Fibroblast of pulmonary artery (primary cell): ENCODE results near the gene RTL5.

Experiments used
- DNase-seq: peaks from one replicate; pipeline ENCODE4 v3.0.0-alpha.2; 2010; ENCODE audit warnings: low read depth
- H3K4me3 ChIP-seq: replicated peaks from 2 replicates; pipeline ENCODE4 v1.5.1; 2011; ENCODE audit warnings: low read depth, mild to moderate bottlenecking, control low read depth, low read length, moderate library complexity
- CTCF ChIP-seq: IDR thresholded peaks from 2 replicates; pipeline ENCODE4 v1.5.1; 2011; ENCODE audit warnings: mild to moderate bottlenecking, control low read depth, low read length, inconsistent platforms; ENCODE audit errors: missing control alignments

The RTL5 gene

GRCh38 chrX:72141372-72142004 is 9.8 kb upstream of the RTL5 start:
- DNase-seq, result no peak
- TF ChIP-seq CTCF, result no peak
- no peak overlapping the region for H3K4me3 ChIP-seq

GRCh38 chrX:72139538-72139937 is 7.8 kb upstream of the RTL5 start:
- no peak for TF ChIP-seq CTCF
- DNase-seq, result no peak
- H3K4me3 ChIP-seq, result no peak overlapping the region

- no peak for DNase-seq
- TF ChIP-seq CTCF, result no peak
- no peak overlapping the region for H3K4me3 ChIP-seq
These were observed 6.3 kb upstream of the RTL5 start for GRCh38 chrX:72137846-72138495.

- TF ChIP-seq CTCF, result no peak
- no peak overlapping the region for H3K4me3 ChIP-seq
- DNase-seq, result no peak
These were observed 2.3 kb upstream of the RTL5 start for GRCh38 chrX:72133851-72134546.

- no peak for TF ChIP-seq CTCF
- no peak for DNase-seq
- H3K4me3 ChIP-seq, result peak overlapping the region; percentile 34
These were observed 741 bp upstream of the RTL5 start for GRCh38 chrX:72132456-72132855.

- DNase-seq, result no peak
- H3K4me3 ChIP-seq, result peak overlapping the region; percentile 55
- no peak for TF ChIP-seq CTCF
These were observed 909 bp downstream of the RTL5 start for GRCh38 chrX:72130762-72131250.
